ENCODE data around the gene LRRFIP2. TPM values are rescaled to one million over a fixed set of nuclear protein-coding genes. Genes with fewer than 3 reads are reported as not detected.

LRRFIP2 gene
- total and polyA plus RNA-seq, 2 of the 8 experiments (the other 6 are each of a cell fraction or from before 2014, with no cell fraction given) = 8.8 to 25.6 TPM

DNA sequence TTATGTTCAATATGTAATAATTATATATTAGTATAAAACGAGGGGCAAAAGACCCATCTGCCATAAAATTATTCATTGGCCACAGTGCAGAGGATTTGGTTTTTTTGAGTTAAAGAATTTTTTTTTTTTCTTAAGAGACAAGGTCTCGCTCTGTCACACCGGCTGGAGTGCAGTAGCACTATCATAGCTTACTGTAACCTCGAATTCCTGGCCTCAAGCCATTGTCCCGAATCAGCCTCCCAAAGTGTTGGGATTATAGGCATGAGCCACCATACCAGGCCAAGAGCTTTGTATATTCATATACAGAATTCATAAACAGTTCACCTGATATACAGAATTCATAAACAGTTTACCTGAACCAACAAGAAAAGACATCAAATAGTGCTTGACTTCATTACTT is 20.2 kb upstream of the LRRFIP2 start:
- no peaks in the 10 kb centered on the region for H3K79me2 ChIP-seq (ENCODE audit: control insufficient read depth in 1 of 2, insufficient read depth in 2 of 2, low read length in 2 of 2)
- no peaks in the 10 kb centered on the region for H3K79me1 ChIP-seq (ENCODE audit: low read depth, low read length)
- H3K4me1 ChIP-seq (replicated peaks in 1 of 4; ENCODE audit: control insufficient read depth in 3 of 4, insufficient read depth in 4 of 4, low read length in 3 of 4) = no peaks in the 10 kb centered on the region
- no peak overlapping the region for H4K91ac ChIP-seq (replicated peaks; ENCODE audit: insufficient read length, low read length)
- ChIA-PET CTCF (ENCODE audit: partially characterized antibody) (interaction anchor here (1.0 kb wide), 1 partner anchor 11 kb away, joined by 3 read pairs; no protein-coding TSS in a partner anchor), POLR2A (ENCODE audit: partially characterized antibody) (no interaction called here)
- no peak overlapping the region for H3K4me3 ChIP-seq (ENCODE audit: extremely low read depth in 1 of 4, insufficient read depth in 2 of 4, low read depth in 3 of 4, low read length in 4 of 4)
- H3K23me2 ChIP-seq (ENCODE audit: low read depth, low read length) = no peaks in the 10 kb centered on the region
- no peak overlapping the region for H4K5ac ChIP-seq (ENCODE audit: insufficient read length, low read depth, low read length)
- 92% methylated on average over 5 of the region's 5 CpGs; no CpG with 5 or more reads in 1 of the 2 experiments for WGBS, 2 experiments (ENCODE audit: extremely low coverage in 1 of 2, insufficient coverage in 1 of 2, insufficient read length in 1 of 2, insufficient replicate concordance in 2 of 2, low coverage in 1 of 2, low lambda C conversion rate in 2 of 2, missing lambda C conversion rate in 1 of 2)
- H3K9ac ChIP-seq (replicated peaks in 1 of 4; ENCODE audit: extremely low read depth in 1 of 4, low read depth in 3 of 4, low read length in 3 of 4) = no peak overlapping the region
- H2AFZ ChIP-seq (ENCODE audit: low read length) = no peak overlapping the region
- H2BK20ac ChIP-seq (ENCODE audit: low read length) = no peak overlapping the region
- no peak overlapping the region for H2BK12ac ChIP-seq (ENCODE audit: low read depth, low read length)
- FAIRE-seq = no peak
- no peak overlapping the region for H2BK120ac ChIP-seq (replicated peaks; ENCODE audit: low read depth, low read length)
- H3K36me3 ChIP-seq (ENCODE audit: control insufficient read depth in 2 of 4, insufficient read depth in 4 of 4, low read length in 3 of 4) = no peaks in the 10 kb centered on the region
- no peak overlapping the region for H3K4me2 ChIP-seq (ENCODE audit: insufficient read depth in 1 of 2, low read depth in 2 of 2, low read length in 2 of 2)
- no peaks in the 10 kb centered on the region for H3K9me3 ChIP-seq (ENCODE audit: insufficient read depth in 2 of 2, low read depth in 1 of 2, low read length in 1 of 2)
- no peak overlapping the region for H3K4ac ChIP-seq (replicated peaks; ENCODE audit: insufficient read length, low read depth, low read length)
- H2AK5ac ChIP-seq (ENCODE audit: low read depth, low read length) = no peak overlapping the region
- no peak overlapping the region for H4K8ac ChIP-seq (ENCODE audit: extremely low read depth, insufficient read depth, low read length)
- H3K23ac ChIP-seq (ENCODE audit: insufficient read length) = no peak overlapping the region
- no peaks in the 10 kb centered on the region for H4K20me1 ChIP-seq (replicated peaks in 1 of 2; ENCODE audit: control insufficient read depth in 1 of 2, insufficient read depth in 2 of 2, low read length in 2 of 2)
- H3K27me3 ChIP-seq (replicated peaks in 1 of 4; ENCODE audit: control insufficient read depth in 3 of 4, extremely low read depth in 1 of 4, insufficient read depth in 3 of 4, low read length in 3 of 4) = no peaks in the 10 kb centered on the region
- no peak overlapping the region for H2BK15ac ChIP-seq (ENCODE audit: low read length)
- H3K27ac ChIP-seq (ENCODE audit: low read depth, low read length) = no peak overlapping the region
- H3K56ac ChIP-seq (replicated peaks; ENCODE audit: insufficient read length, low read depth, low read length) = no peak overlapping the region
- no peak overlapping the region for H3K14ac ChIP-seq (ENCODE audit: insufficient read length)
- H2BK5ac ChIP-seq (ENCODE audit: low read depth, low read length) = no peak overlapping the region
- TF ChIP-seq NRF1 (IDR thresholded peaks at IDR 0.05; ENCODE audit: low read depth, low read length) (no peak), POLR2AphosphoS5 (IDR thresholded peaks at IDR 0.05; ENCODE audit: low read depth, low read length) (no peak), RBBP5 (IDR thresholded peaks at IDR 0.05; ENCODE audit: borderline replicate concordance, low read depth, low read length) (no peak), CEBPB (IDR thresholded peaks at IDR 0.05; ENCODE audit: low read depth, low read length) (no peak), RNF2 (IDR thresholded peaks at IDR 0.05; ENCODE audit: borderline replicate concordance, low read depth, low read length, missing control alignments, poor library complexity, severe bottlenecking) (no peak), JUN (IDR thresholded peaks at IDR 0.05; ENCODE audit: low read depth, low read length) (no peak), JUND (IDR thresholded peaks at IDR 0.05; ENCODE audit: low read length) (no peak), CBX8 (IDR thresholded peaks at IDR 0.05; ENCODE audit: borderline replicate concordance, low read depth, low read length) (no peak), BRCA1 (IDR thresholded peaks at IDR 0.05; ENCODE audit: low read depth, low read length) (no peak), EP300 (IDR thresholded peaks at IDR 0.05; ENCODE audit: borderline replicate concordance in 1 of 2, low read depth in 2 of 2, low read length in 2 of 2) (no peak), SRF (IDR thresholded peaks at IDR 0.05; ENCODE audit: low read depth, low read length) (no peak), EGR1 (IDR thresholded peaks at IDR 0.05; ENCODE audit: borderline replicate concordance, low read depth, low read length) (no peak), RAD21 (IDR thresholded peaks at IDR 0.05 in 1 of 2, conservative IDR thresholded peaks at IDR 0.05 in 1 of 2; ENCODE audit: low read depth in 2 of 2, low read length in 2 of 2) (no peak), SP1 (IDR thresholded peaks at IDR 0.05; ENCODE audit: low read depth, low read length) (no peak)
- no peak for DNase-seq (ENCODE audit: low read depth in 1 of 2, low spot score in 2 of 2)
- H3K18ac ChIP-seq (ENCODE audit: extremely low read depth, low read length) = no peak overlapping the region
